AG20443 (cell line): ENCODE measurements around the gene RNF130.
"Not testable (repeated sequence)": the region's sequence is repeated elsewhere in the genome, so short reads cannot be mapped to it uniquely, and the experiment has no call there.

ENCODE experiments used
- DNase-seq: peaks from one replicate; pipeline ENCODE4 v3.0.0; 2012; ENCODE audit warnings: low spot score, mixed read lengths

Gene RNF130

DNA sequence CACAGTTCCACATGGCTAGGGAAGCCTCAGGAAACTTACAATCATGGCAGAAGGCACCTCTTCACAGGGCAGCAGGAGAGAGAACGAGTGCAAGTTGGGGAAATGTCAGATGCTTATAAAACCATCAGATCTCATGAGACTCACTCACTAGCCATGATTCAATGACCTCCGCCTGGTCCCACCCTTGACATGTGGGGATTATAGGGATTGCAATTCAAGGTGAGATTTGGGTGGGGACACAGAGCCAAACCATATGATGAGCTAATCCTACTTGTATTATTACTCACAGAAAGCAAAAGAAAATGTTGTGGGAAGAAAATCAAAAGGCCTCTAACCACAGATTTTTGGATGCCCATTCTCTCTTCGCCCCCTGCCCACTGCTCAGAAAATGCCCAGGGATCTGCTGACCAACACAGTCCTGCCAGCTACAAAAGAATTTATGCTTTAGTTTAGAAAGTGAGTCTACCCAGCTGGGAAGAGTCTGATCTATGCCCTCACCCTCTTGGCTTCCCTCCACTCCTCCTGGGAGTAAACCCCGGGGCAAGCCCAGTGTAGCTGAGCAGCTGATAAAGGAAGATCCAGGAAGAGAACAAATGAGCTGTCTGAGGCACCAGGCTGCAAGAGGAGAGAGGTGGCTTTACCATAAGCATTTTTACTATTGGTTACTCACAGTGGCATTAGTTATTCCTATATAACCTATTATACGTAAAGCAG is 53.1 kb downstream of the RNF130 start:
- DNase-seq: peak; percentile 20

GRCh38 chr5:180015523-180015922 is 56.0 kb downstream of the RNF130 start:
- not testable (repeated sequence) for DNase-seq

- DNase-seq: no peak
These were observed 57.9 kb downstream of the RNF130 start for GRCh38 chr5:180013678-180014077.

DNA sequence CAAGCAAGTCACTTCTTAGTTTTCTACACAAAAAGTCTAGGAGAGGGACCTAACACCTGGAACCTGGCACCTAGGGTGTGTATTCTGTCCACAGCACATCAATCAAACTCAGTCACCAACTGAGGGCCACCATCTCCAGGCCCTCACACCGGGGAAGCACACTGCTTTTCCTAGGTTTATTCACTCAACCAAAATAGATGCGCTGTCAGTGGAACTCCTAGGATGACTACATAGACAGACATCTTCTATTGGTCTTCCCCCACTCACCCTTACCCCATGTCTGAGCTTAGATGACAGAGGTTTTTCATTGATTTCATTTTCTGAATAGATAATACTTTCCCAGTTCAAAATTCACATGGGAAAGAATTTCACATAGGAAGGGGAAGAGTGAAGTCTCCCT is 59.2 kb downstream of the RNF130 start:
- DNase-seq: no peak

DNA sequence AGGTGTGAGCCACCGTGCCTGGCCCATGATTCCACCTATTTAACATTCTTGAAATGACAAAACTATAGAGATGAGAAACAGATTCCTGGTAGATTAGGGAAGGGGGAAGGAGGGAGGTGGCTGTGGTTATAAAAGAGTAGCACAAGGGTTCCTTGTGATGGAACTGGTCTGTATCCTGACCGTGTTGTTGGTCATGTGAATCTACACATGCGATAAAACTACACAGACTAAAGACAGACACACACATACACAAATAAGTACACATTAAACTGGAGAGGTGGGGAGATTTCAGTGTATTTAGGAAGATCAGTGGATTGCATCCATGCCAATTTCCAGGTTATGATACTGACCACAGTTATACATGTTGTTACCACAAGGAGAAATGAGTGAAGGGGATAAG is 60.9 kb downstream of the RNF130 start:
- DNase-seq: no peak

DNA sequence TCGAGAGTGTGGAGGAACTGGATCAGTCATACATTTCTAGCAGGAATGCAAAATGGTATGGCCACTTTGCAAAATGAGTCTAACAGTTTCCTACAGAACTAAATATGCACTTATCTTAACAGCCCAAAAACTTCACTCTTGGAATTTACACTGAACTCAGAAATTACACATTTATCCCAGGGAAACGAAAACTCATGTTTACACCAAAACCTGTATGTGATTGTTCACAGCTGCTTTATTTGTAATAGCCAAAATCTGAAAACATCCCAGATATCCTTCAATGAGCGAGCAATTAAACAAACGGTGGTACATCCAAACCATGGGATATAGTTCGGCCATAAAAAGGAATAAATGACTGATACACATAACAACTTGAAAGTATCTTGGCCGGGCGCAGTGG is 62.0 kb downstream of the RNF130 start:
- DNase-seq: no peak

GRCh38 chr5:180008433-180008832 is 63.1 kb downstream of the RNF130 start:
- DNase-seq: no peak

GRCh38 chr5:180007582-180007981 is 64.0 kb downstream of the RNF130 start:
- DNase-seq: no peak

- no peak for DNase-seq
These were observed 65.4 kb downstream of the RNF130 start for GRCh38 chr5:180006141-180006540.

- DNase-seq: no peak
These were observed 68.4 kb downstream of the RNF130 start for GRCh38 chr5:180003127-180003526.

- DNase-seq: no peak
These were observed 69.8 kb downstream of the RNF130 start for GRCh38 chr5:180001742-180002141.

GRCh38 chr5:180001136-180001535 is 70.4 kb downstream of the RNF130 start:
- DNase-seq: no peak

DNA sequence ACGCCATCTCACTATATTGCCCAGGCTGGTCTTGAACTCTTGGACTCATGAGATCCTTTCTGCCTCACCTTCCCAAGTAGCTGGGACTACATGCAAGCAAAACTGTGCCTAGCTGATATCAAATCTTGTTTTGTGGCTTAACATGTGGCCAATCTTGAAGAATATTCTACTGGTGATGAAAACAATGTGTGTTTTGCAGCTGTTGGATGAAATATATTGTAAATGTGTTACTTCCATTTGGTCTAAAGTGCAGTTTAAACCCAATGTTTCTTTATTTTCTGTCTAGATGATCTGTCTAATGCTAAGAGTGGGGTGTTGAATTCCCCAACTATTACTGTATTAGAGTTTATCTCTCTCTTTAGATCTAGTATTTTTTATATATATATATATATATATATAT is 73.1 kb downstream of the RNF130 start:
- DNase-seq: no peak

- DNase-seq: no peak
These were observed 76.8 kb downstream of the RNF130 start for GRCh38 chr5:179994583-179995323.

GRCh38 chr5:179992855-179993254 is 78.7 kb downstream of the RNF130 start:
- DNase-seq: not testable (repeated sequence)

DNA sequence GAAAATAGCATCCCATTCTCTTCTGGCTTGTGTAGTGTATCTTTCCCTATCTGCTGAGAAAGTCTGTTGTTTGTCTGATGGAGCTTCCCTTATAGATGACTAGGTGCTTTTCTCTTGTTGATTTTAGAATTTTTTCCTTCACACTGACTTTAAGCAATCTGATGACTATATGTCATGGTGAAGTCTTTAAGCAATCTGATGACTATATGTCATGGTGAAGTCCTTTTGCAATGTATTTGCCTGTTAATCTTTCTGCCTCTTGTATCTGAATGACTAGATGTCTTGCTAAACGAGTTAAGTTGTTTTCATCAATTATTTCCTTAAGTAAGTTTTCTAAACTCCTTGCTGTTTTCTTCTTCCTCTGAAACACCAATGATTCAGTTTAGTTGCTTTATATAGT is 80.5 kb downstream of the RNF130 start:
- DNase-seq: no peak

DNA sequence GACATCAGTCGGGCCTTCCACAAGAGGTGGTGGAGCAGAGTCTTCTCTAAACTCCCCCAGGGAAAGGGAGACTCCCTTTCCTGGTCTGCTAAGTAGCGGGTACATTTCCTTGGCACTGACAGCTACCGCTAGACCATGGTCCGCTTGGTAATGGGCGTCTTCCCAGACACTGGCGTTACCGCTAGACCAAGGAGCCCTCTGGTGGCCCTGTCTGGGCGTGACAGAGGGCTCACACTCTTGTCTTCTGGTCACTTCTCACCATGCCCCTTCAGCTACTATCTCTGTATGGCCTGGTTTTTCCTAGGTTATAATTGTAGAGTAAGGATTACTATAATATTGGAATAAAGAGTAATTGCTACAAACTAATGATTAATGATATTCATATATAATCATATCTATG is 81.0 kb downstream of the RNF130 start:
- not testable (repeated sequence) for DNase-seq

DNA sequence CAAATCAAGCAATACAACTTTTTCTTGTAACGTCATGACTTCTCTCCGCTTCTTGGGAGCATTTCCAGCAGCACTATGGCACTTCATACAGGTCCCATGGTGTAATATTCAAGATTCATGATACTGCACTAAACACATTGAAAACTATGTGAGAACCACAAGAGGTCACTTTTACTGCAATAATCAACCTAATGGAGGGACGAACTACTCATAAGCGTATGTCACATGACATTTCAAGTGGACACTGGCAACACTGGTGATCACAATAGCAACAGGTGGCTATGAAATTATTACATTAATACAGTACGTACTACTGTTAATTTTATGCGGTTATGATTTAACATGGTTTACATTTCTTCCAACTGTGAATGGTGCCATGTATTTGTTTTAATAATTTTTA is 85.2 kb downstream of the RNF130 start:
- DNase-seq: no peak

DNA sequence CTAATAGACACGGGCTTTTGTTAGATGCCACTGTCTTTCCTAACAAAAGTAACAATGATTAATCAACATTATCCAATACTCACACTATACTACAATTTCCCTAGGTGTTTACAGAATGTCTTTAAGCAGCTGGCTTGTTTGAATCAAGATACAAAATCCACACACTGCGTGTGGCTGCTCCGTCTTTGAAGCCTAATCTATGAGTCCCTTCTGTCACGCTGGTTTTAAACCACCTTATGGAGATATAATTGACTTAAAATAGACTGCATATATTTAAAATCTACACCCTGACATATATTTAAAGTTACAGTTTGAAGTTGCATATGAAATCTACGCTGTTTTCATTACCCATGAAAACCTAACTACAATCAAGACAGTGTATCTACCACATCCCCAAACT is 89.9 kb downstream of the RNF130 start:
- no peak for DNase-seq

GRCh38 chr5:179980767-179981166 is 90.8 kb downstream of the RNF130 start:
- DNase-seq: no peak

DNA sequence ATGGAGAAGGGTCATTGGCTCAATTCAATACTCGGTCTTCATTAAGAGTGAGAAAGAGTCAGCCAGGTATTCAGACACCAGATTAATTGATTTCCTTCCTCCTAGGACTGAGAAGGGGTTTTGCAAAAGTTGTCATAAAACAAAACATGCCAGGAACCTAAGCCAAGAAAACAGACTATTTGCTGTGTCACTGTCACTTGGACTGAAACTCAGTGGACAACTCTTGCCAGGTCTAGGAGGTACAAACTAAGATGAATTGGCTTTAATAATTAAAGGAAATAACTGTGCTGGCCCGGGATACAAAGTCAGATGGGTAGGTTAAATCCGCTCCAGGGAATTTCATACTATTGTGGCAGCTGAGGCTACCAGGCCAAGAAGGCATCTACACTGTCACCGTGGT is 92.8 kb downstream of the RNF130 start:
- no peak for DNase-seq

DNA sequence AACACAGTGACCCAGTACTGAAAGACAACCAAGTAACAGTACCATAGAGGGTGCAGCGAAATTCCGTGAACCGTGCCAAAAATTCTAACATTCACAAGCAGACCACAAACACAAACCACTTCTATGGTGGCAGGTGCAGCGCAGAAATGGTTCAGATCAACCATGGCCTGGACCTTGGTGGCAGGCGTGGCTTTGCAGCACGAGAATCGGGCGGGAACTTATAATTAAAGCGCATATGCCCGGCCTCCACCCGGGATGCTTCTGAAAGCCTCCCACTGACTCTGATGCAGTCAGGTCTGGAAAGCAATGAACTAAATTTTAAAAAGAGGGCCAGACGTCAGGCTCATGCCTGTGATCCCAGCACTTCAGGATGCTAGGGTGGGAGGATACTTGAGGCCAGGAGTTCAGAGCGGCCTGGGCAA is 95.8 kb downstream of the RNF130 start:
- DNase-seq: no peak

GRCh38 chr5:179974946-179975712 is 96.4 kb downstream of the RNF130 start:
- peak; percentile 25 for DNase-seq
